Measurements from ENCODE around the gene ACOXL.
"Not testable (repeated sequence)": the region's sequence is repeated elsewhere in the genome, so short reads cannot be mapped to it uniquely, and the experiment has no call there.

The ACOXL gene

GRCh38 chr2:110836671-110837070 is 104.3 kb downstream of the ACOXL start:
- DNase-seq, result no peak

- no peak for DNase-seq
Measured at GRCh38 chr2:110837446-110838409, 105.4 kb downstream of the ACOXL start.

- no peak for DNase-seq
Measured at GRCh38 chr2:110838657-110839384, 106.4 kb downstream of the ACOXL start.

GRCh38 chr2:110840508-110840907 is 108.1 kb downstream of the ACOXL start:
- no peak for DNase-seq

GRCh38 chr2:110842048-110842447 is 109.7 kb downstream of the ACOXL start:
- DNase-seq, result no peak

- DNase-seq, result no peak
Measured at GRCh38 chr2:110843496-110843895, 111.1 kb downstream of the ACOXL start.

- no peak for DNase-seq
Measured at GRCh38 chr2:110843959-110844510, 111.7 kb downstream of the ACOXL start.

GRCh38 chr2:110847651-110848050 is 115.3 kb downstream of the ACOXL start:
- DNase-seq, result no peak

GRCh38 chr2:110848071-110848470 is 115.7 kb downstream of the ACOXL start:
- DNase-seq, result no peak

- DNase-seq, result no peak
Measured at GRCh38 chr2:110848519-110849030, 116.2 kb downstream of the ACOXL start.

- DNase-seq, result no peak
Measured at GRCh38 chr2:110851531-110851930, 119.2 kb downstream of the ACOXL start.

GRCh38 chr2:110852051-110852450 is 119.7 kb downstream of the ACOXL start:
- DNase-seq, result no peak

GRCh38 chr2:110852541-110853263 is 120.3 kb downstream of the ACOXL start:
- DNase-seq, result no peak

GRCh38 chr2:110853516-110853915 is 121.1 kb downstream of the ACOXL start:
- no peak for DNase-seq

GRCh38 chr2:110853948-110854347 is 121.6 kb downstream of the ACOXL start:
- no peak for DNase-seq

GRCh38 chr2:110854355-110855081 is 122.1 kb downstream of the ACOXL start:
- DNase-seq, result no peak

GRCh38 chr2:110855841-110856240 is 123.5 kb downstream of the ACOXL start:
- not testable (repeated sequence) for DNase-seq

- DNase-seq, result no peak
Measured at GRCh38 chr2:110858135-110858725, 125.9 kb downstream of the ACOXL start.

- DNase-seq, result no peak
Measured at GRCh38 chr2:110858993-110859701, 126.8 kb downstream of the ACOXL start.

- no peak for DNase-seq
Measured at GRCh38 chr2:110860630-110861029, 128.3 kb downstream of the ACOXL start.

All from HCEC 1CT (cell line).